Femur (tissue), 1 donor: ENCODE data around the gene TUBGCP6.
"Not testable (repeated sequence)": the region's sequence is repeated elsewhere in the genome, so short reads cannot be mapped to it uniquely, and the experiment has no call there.

Source experiments
- DNase-seq: peaks from one replicate; pipeline ENCODE4 v3.0.0-alpha.2; 2017

TUBGCP6 gene

DNA sequence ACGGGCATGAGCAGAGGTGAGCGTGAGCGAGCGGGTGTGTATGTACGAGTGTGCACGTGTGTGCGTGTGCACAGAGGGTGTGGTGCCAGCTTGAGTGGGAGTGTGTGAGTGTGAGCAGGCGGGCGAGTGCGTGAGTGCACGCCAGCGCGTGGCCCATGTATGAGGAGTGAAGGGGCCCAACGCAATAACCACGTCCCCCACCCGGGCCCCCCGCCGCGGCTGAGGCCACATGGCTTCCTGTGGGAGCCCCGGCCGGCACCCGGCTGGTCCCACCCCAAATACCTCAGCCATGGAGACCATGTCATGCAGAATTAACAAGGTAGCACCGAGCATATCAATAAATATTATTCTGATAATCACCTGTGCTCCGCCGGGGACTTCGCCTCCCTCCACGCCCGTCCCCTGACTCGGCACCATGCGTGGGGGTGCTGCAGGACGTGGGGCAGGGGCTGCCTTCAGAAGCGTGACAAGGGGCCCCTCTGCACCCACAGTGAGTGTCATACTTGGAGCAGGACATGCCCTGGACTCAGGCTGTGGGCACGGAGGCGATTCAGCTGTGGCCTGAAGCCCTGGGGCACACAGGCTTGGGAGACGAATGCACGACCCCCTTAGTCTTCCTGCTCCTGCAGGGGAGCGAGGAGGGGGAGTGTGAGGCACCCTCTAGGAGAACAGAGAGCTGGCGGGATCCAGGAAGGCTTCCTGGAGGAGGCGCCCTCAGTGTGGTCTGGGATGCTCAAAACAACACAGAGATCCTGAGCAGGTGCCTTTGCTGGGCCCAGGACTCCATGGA lies 64.7 kb downstream of the TUBGCP6 start:
- DNase-seq = no peak

DNA sequence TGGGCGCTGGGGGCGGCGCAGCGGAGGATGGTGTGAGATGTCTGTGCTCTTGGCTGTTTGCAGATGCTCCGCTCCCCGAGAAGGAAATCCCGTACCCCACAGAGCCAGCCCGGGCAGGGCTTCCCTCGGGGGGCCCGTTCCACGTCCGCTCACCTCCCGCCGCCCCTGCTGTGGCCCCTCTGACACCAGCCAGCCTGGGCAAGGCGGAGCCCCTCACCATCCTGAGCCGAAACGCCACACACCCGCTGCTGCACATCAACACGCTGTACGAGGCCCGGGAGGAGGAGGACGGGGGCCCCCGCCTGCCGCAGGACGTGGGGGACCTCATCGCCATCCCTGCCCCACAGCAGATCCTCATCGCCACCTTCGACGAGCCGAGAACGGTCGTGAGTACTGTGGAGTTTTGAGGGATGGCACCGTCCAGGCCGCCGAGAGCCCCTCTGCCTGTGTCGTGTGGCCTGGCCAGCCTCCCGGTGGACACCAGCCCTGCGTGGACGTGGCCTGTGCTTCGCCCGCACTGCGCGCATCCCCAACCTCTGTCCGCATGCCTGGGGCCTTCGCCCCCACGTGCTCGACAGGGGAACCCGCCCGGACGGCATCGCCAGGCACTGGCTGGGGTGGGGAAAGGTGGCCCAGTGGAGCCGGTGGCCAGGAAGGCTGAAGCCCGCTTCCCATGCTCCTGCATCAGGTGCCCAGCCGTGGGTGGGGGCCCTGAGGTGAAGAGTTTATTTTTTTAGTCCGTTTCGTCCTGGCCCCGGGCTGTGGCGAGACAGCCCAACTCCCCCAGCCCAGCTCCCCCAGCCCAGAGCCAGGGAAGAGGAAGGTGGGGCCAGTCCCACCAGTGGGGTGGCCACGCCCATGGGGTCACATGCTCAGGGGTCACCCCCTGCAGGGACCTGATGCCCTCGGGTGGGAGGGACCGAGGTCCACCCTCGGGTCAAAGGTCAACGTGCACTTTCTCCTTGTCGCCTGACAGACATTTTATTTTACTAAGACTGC lies 65.7 kb downstream of the TUBGCP6 start:
- peak; percentile 16 for DNase-seq

DNA sequence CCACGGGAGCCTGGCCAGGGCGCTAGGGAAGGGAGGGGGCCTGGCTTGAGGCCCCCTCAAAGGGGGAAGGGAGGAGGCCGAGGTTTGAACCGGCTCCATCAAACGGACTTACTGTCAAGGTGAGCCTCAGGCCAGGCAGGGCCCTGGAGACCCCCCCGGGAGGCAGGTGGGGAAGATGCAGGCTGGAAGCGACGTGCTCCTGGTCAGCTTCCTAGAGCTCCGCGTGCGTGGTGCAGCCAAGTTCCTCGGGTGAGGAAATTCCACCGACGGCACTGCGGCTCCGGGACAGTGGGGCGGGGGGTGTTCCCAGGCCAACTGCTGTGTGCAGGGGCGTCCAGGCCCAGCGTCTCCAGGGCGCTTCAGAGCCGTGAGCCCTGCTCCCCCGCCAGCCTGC lies 66.4 kb downstream of the TUBGCP6 start:
- DNase-seq = peak; percentile 27

DNA sequence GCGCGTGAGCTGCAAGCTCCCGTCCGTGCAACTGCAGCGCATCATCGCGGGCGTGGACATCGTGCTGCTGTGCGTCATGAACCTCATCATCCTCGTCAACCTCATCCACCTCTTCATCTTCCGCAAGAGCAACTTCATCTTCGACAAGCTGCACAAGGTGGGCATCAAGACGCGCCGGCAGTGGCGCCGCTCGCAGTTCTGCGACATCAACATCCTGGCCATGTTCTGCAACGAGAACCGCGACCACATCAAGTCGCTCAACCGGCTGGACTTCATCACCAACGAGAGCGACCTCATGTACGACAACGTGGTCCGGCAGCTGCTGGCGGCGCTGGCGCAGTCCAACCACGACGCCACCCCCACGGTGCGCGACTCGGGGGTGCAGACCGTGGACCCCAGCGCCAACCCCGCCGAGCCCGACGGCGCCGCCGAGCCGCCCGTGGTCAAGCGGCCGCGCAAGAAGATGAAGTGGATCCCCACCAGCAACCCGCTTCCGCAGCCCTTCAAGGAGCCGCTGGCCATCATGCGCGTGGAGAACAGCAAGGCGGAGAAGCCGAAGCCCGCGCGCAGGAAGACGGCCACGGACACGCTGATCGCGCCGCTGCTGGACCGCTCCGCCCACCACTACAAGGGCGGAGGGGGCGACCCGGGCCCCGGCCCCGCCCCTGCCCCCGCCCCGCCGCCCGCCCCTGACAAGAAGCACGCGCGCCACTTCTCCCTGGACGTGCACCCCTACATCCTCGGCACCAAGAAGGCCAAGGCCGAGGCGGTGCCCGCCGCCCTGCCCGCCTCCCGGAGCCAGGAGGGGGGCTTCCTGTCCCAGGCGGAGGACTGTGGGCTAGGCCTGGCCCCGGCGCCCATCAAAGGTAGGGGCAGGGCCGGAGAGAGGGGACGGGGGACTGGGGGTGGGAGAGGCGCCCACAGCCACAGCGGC lies 67.0 kb downstream of the TUBGCP6 start:
- peak; percentile 21 for DNase-seq

DNA sequence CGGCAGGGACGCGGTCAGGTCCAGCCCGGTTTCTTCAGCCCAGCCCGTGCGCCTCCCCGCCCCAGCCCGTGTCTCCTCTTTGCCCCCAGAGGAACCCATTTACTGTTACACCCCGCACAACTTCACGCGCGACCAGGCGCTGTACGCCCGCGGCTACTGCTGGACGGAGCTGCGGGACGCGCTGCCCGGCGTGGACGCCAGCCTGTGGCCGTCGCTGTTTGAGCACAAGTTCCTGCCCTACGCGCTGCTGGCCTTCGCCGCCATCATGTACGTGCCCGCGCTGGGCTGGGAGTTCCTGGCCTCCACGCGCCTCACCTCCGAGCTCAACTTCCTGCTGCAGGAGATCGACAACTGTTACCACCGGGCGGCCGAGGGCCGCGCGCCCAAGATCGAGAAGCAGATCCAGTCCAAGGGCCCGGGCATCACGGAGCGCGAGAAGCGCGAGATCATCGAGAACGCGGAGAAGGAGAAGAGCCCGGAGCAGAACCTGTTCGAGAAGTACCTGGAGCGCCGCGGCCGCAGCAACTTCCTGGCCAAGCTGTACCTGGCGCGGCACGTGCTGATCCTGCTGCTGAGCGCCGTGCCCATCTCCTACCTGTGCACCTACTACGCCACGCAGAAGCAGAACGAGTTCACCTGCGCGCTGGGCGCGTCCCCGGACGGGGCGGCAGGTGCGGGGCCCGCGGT lies 67.8 kb downstream of the TUBGCP6 start:
- DNase-seq = peak; percentile 15

GRCh38 chr22:50175921-50176849 lies 68.6 kb downstream of the TUBGCP6 start:
- DNase-seq = peak; percentile 24

DNA sequence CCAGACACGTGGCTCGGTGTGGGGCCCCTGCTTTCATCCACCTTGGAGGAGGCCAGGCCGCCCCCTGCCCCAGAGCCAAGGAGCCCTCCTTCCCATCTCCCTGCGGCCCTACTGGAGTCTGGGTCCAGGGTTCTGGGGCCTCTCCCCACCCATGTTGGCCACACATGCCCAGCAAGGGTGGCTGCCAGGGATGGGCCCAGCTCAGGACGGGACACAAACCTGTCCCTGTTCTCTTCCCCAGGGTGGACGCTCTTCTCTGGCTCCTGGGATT lies 69.7 kb downstream of the TUBGCP6 start:
- DNase-seq = peak; percentile 15

DNA sequence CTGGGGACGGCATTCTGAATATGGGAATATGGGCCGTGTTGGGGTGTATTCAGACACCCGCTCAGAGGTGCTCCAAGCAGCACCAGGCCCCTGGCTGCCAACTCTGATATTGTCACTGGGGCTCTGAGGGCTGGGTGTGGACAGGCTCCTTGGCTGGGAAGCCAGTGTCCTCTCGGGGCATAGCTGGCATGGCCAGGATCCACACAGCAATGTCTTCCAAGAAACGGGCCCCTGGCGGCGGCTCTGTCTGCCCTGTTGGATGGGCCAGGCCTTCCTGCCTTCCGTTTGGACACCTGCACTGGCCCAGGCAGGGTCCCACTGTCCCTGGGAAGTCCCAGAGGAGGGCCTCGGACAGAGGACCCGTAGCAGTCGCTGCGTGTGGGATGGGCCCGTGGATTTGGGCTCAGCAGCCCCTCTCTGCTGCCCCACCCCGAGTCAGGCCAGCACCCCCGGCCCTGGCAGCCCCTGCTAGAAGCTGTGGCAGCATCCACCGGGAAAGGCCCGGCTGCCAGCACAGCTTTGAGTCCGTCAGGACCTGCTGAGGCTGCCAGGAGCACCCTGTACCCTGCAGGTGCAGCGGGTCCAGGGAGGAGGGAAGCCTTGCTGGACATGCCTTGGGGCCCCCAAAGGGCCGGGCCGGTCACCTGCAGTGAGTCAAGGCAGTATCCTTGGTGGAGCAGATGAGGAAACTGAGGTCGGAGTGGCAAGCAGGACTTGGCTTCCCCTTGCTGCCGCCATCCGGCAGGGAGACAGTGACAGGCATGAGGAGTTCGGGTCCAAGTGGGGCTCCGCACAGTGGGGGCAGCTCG lies 70.2 kb downstream of the TUBGCP6 start:
- peak; percentile 17 for DNase-seq

DNA sequence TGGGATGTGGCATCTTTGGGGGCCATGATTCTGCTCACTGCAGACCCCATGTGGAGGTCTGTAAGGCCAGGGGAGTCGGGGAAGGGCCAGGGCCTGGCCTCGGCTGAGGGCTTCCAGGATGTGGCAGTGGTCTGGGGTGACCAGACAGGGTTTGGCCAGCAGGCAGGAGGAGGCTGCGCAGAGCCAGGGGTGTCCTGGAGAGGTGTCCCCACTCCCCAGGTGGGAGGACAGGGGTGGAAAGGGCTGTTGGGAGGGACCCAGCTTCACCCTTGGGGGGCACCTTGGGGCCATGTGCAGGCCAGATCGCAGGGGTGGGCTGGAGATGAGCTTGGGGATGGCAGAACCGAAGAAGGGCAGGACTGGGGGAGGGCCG lies 70.9 kb downstream of the TUBGCP6 start:
- no peak for DNase-seq

DNA sequence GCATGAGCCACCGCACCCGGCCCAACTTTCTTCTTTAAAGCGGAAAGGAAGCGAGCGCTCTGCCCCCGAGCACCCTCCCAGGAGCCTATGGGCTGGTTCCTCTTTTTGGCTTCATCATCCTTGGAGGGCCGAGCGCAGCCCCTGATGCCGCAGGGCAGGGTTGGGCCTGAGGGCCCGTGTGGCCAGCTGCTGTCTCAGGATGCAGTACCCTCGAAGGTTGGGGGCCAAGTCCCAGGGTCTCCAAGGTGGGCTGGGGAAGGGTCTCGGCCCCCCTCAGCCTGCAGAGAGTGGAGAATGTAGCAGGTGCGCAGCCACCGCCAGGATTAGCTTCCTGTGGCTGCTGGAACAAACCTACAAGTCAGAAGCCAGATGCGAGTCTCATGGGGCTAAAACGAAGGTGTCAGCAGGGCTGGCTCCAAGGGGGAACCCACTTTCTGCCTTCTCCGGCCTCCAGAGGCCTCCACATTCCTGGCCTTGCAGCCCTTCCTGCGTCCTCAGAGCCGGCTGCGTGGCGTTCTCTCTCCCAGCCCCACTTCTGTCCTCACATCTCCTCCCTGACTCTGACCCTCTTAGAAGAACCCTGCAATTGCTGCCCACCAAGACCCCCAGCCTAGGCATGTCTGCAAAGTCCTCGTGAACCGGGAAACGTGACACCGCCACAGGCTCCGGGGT lies 71.4 kb downstream of the TUBGCP6 start:
- peak; percentile 22 for DNase-seq

GRCh38 chr22:50171965-50172421 lies 72.8 kb downstream of the TUBGCP6 start:
- DNase-seq = no peak

- peak; percentile 37 for DNase-seq
Measured at GRCh38 chr22:50171319-50171964, 73.4 kb downstream of the TUBGCP6 start.

DNA sequence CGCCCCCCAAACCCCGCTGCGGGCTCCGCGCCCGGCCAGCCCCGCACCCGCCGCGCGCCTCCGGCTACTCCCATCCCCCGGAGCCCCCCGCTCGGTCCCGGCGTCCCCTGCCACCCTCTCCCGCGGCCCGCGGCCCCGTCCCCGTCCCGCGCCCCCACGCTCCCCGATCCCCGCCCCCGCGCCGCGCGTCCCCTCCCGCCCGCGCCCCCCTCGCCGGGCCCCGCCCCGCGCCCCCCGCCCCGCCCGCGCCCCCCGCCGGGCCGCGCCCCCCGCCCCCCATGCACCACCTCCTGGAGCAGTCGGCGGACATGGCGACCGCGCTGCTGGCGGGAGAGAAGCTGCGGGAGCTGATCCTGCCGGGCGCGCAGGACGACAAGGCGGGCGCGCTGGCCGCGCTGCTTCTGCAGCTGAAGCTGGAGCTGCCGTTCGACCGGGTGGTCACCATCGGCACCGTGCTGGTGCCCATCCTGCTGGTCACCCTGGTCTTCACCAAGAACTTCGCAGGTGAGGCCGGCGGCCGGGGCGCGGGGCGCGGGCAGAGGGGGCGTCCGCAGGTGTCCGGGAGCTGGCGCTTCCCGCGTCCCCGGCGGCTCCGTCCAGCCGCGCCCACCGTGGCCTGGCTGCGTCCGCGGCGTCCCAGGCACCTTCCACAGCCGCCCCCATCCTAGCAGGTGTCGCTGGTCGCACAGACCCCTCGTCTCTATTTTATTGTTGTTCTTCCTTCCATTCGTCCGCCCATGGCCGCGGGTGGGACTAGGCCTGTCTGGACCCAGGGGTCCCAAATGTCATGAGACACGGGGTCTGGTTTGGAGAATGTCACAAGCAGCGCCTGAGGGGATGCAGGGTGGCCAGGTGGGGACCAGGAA lies 74.1 kb downstream of the TUBGCP6 start, which contains the start of gene PANX2:
TSS of gene PANX2 (plus strand) at position 279 of the 866 bp plus-strand sequence. CDS start at position 279, 0 bp downstream.
- DNase-seq = peak; percentile 39

- peak; percentile 32 for DNase-seq
Measured at GRCh38 chr22:50169774-50170341, 75.0 kb downstream of the TUBGCP6 start.

- DNase-seq = peak; percentile 19
Measured at GRCh38 chr22:50169181-50169759, 75.6 kb downstream of the TUBGCP6 start.

DNA sequence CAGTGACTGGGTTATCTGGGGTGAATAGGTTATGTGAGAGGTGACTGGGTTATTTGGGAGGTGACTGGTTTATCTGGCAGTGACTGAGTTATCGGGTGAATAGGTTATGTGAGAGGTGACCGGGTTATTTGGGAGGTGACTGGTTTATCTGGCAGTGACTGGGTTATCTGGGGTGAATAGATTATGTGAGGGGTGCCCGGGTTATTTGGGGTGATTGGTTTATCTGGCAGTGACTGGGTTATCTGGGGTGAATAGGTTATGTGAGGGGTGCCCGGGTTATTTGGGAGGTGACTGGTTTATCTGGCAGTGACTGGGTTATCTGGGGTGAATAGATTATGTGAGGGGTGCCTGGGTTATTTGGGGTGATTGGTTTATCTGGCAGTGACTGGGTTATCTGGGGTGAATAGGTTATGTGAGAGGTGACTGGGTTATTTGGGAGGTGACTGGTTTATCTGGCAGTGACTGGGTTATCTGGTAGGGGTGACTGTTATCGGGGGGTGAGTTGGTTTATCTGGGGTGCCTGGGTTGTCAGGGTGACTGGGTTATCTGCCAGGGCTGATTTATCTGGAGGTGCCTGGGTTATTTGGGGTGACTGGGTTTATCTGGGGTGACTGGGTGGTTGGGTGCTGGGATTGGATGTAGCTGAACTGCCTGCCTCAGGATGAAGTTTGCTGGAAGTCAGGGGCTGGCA lies 76.2 kb downstream of the TUBGCP6 start:
- DNase-seq = not testable (repeated sequence)
